ENCODE results near the gene TMEM145.

TMEM145 gene

DNA sequence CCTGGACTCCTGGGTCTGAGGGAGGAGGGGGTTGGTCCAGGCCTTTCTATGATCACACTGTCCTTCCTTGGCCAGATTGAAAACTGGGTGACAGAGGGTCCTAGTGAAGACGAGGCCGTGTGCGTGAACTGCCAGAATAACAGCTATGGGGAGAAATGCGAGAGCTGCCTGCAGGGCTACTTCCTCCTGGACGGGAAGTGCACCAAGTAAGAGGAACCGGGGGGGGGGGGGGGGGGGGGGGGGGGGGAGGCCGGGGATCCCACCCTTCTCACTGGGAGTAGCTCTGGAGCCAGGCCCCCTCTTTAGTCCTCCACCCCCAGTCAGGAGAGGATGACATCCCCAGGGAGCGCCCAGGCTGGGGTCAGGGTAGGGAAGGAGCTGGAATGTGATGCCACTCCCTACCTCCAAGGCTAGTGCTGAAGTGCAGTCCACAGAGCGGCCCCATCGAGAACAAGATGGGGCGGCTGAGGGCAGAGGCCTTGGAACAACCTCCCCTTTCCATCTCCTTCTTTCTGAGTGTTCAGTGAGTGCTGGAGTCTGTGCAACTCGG is 57.6 kb downstream of the TMEM145 start:
- H3K4me1 ChIP-seq (ENCODE audit: control insufficient read depth, insufficient read depth, low read length), result no peaks in the 10 kb centered on the region
- no peak overlapping the region for H3K4me3 ChIP-seq (ENCODE audit: low read length)
- DNase-seq (ENCODE audit: low read depth), result no peak
- no peaks in the 10 kb centered on the region for H3K27me3 ChIP-seq (replicated peaks; ENCODE audit: control insufficient read depth, insufficient read depth, low read length)
- no peak overlapping the region for H3K9ac ChIP-seq (ENCODE audit: low read length)
- H3K9me3 ChIP-seq (ENCODE audit: control insufficient read depth, low read length), result no peaks in the 10 kb centered on the region
- H3K36me3 ChIP-seq (ENCODE audit: control insufficient read depth, insufficient read depth, low read length, severe bottlenecking), result peaks cover 11% of the 10 kb centered on the region
